Parietal lobe (tissue), 1 donor: ENCODE results near the gene SH3PXD2B. TPM values are rescaled to one million over a fixed set of nuclear protein-coding genes. Genes with fewer than 3 reads are reported as not detected.

Experiments used
- total RNA-seq: library from RNA; depleted of rRNA; stranded (reverse); fragments of >200 nt; gene quantifications from one replicate; pipeline ENCODE4 v1.2.3, GENCODE V29; 2014

SH3PXD2B gene
- total RNA-seq, result 22.8 TPM

DNA sequence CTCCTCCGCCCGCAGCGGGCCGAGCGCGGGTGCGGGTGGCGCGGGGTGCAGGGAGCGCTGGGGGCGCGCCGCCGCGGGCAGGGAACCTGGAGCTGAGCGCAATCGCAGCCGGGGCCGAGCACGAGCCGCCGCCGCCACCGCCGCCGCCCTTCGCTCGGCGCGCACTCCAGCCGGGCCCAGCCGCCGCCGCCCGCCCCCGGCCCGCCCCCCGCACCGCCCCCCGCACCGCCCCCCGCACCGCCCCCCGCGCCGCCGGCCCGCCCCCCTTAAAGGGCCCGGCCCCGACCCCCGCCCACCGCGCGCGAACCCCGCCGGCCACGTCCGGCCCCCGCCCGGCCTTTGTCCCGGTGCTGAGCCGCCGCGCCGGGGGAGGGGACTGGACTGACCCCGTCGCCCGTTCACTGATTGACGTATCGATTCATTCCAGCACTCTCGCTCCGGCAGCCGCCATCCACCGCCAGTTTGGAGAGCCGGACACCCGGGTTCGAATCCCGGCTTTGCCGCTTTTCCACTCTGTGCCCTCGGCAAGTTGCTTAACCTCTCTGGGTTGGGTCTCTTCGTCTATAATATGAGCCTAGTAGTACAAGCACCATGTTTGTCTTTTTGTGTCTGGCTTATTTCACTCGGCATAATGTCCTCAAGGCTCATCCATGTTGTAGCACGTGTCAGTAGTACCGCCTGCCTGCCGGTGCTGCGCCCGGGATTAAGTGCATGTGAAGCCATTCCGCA lies at the start of gene SH3PXD2B:
Gene SH3PXD2B, minus strand, starts transcription at position 168 of the 729 bp plus-strand sequence. CDS start 173 bp downstream, outside the sequence.

GRCh38 chr5:172283020-172283861 lies 171.1 kb downstream of the SH3PXD2B start, which contains the start of gene UBTD2:
Gene UBTD2 (minus strand): TSS chr5:172283764. CDS start chr5:172283665, 99 bp downstream.

Other genes with a start within 250 kb of the SH3PXD2B start
- 62.9 TPM for gene UBTD2, start 170.8 kb downstream of the SH3PXD2B start, total RNA-seq
- 26.6 TPM for gene NEURL1B, start 186.7 kb upstream of the SH3PXD2B start, total RNA-seq